ENCODE data around the gene SMIM10.
"Not testable (repeated sequence)": the region's sequence is repeated elsewhere in the genome, so short reads cannot be mapped to it uniquely, and the experiment has no call there.

DNA sequence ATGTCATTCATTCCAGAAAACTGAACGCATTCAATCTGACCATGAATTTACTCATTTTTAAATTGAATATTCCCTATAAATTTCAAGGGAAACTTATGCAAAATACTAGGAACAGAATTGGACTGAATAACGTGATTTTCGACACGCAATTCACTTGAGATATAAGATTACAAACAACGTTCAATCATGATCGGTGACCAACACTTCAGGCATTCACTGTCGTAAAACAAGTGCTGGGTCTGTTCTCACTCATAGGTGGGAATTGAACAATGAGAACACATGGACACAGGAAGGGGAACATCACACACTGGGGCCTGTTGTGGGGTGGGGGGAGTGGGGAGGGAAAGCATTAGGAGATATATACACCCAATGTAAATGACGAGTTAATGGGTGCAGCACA lies 29.1 kb downstream of the SMIM10 start:
- not testable (repeated sequence) for TF ChIP-seq ZNF143 (CRISPR knock-in tag; IDR thresholded peaks at IDR 0.05); HCFC1 (IDR thresholded peaks at IDR 0.05; ENCODE audit: low read depth, low read length)
